OCI-LY3 (cell line): ENCODE measurements around the gene TFCP2L1.

ENCODE experiments used
- H2AFZ ChIP-seq: fragments of 200-600, 300-600 bp; shearing (Covaris generic); 2 replicates; pipeline ENCODE4 v1.6.0; 2014; ENCODE audit warnings: antibody characterized with exemption, low read depth, low read length
- H3K27ac ChIP-seq: fragments of 200-600, 300-600 bp; sonication (generic); 2 replicates; pipeline ENCODE4 v1.5.1; 2014; ENCODE audit warnings: mild to moderate bottlenecking, low read length, moderate library complexity, mixed read lengths
- H3K27me3 ChIP-seq: fragments of 200-600, 300-600 bp; sonication (generic); 2 replicates; pipeline ENCODE4 v1.6.1; 2014; ENCODE audit warnings: low read depth, low read length, mixed read lengths
- H3K36me3 ChIP-seq: fragments of 200-600, 300-600 bp; sonication (generic); replicated peaks from 2 replicates; pipeline ENCODE3; 2014; ENCODE audit warnings: low read depth, low read length, mixed read lengths
- H3K4me1 ChIP-seq: fragments of 300-600, 200-600 bp; sonication (generic); 2 replicates; pipeline ENCODE4 v1.6.1; 2014; ENCODE audit warnings: low read length, mixed read lengths
- H3K4me2 ChIP-seq: fragments of 200-600, 300-600 bp; sonication (generic); 2 replicates; pipeline ENCODE4 v1.6.1; 2014; ENCODE audit warnings: low read length, mixed read lengths
- H3K4me3 ChIP-seq: fragments of 300-600, 200-600 bp; sonication (generic); 2 replicates; pipeline ENCODE4 v1.5.1; 2014; ENCODE audit warnings: antibody characterized with exemption, mild to moderate bottlenecking, low read length, moderate library complexity
- H3K79me2 ChIP-seq: fragments of 300-600, 200-600 bp; shearing (Covaris generic); 2 replicates; pipeline ENCODE4 v1.6.1; 2014; ENCODE audit warnings: mild to moderate bottlenecking, low read length, mixed read lengths
- H3K9ac ChIP-seq: fragments of 300-600, 200-600 bp; shearing (Covaris generic); 2 replicates; pipeline ENCODE4 v1.6.0; 2014; ENCODE audit warnings: mild to moderate bottlenecking, low read length, moderate library complexity
- H3K9me3 ChIP-seq: fragments of 200-600, 300-600 bp; shearing (Covaris generic); 2 replicates; pipeline ENCODE4 v1.6.1; 2014; ENCODE audit warnings: low read length, mixed read lengths; ENCODE audit not compliant: insufficient read depth
- H4K20me1 ChIP-seq: fragments of 200-600, 300-600 bp; sonication (generic); 2 replicates; pipeline ENCODE4 v1.6.1; 2016; ENCODE audit warnings: low read length, mixed read lengths; ENCODE audit not compliant: insufficient read depth
- CTCF ChIP-seq: fragments of 200-600, 300-600 bp; sonication (generic); IDR thresholded peaks from 2 replicates; pipeline ENCODE4 v1.5.1; 2014; ENCODE audit warnings: antibody characterized with exemption, low read length, low read depth
- EZH2phosphoT487 ChIP-seq: fragments of 200-600 bp; shearing (Covaris generic); IDR thresholded peaks from 2 replicates; pipeline ENCODE4 v1.6.1; 2018; ENCODE audit warnings: antibody characterized with exemption, mixed run types, low read depth

TFCP2L1 gene

DNA sequence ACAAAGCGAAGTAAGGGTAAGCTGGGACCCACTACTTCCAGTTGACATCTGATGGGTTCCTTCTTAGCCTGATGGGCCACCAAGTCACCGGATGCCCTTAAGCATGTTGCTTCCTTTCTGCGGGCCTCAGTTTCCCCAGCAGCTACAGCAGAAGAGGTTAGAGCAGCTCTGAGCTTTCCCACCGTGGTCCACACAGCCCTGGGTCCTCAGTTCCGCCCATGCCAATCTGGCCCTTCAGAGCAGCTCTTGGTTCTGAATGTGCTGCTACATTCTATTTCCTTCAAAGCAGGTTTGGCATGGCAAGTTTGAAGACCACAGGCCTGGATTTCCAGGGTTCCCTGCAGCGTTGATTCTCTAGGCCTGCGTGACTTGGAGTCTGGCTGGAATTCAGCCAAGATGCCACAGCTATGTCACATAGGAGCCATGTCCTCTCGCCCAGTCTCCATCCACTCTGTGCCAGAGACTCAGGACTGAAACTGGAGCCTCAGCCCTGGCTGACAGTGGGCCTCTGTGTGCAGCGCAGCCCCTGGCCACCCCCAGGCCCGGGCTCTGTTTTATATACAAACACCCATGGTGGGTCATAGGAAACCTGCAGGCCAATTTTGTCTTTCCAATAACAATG lies 79.6 kb downstream of the TFCP2L1 start:
- H3K4me2 ChIP-seq, result no peak overlapping the region
- no peak overlapping the region for H3K27ac ChIP-seq
- H4K20me1 ChIP-seq, result no peaks in the 10 kb centered on the region
- TF ChIP-seq EZH2phosphoT487 (no peak), CTCF (no peak)
- H3K9ac ChIP-seq, result no peak overlapping the region
- H3K27me3 ChIP-seq, result no peaks in the 10 kb centered on the region
- H3K4me3 ChIP-seq, result no peak overlapping the region
- no peaks in the 10 kb centered on the region for H3K36me3 ChIP-seq
- no peaks in the 10 kb centered on the region for H3K79me2 ChIP-seq
- H3K9me3 ChIP-seq, result no peaks in the 10 kb centered on the region
- peaks cover 3% of the 10 kb centered on the region; the same call in 1 of the 2 replicates for H3K4me1 ChIP-seq
- no peak overlapping the region for H2AFZ ChIP-seq

GRCh38 chr2:121203591-121204249 lies 81.3 kb downstream of the TFCP2L1 start:
- no peak for TF ChIP-seq CTCF
- no peak for TF ChIP-seq EZH2phosphoT487
- H3K4me1 ChIP-seq, result peaks cover 3% of the 10 kb centered on the region; the same call in 1 of the 2 replicates
- H2AFZ ChIP-seq, result no peak overlapping the region
- no peak overlapping the region for H3K4me3 ChIP-seq
- no peaks in the 10 kb centered on the region for H4K20me1 ChIP-seq
- H3K9ac ChIP-seq, result no peak overlapping the region
- H3K79me2 ChIP-seq, result no peaks in the 10 kb centered on the region
- H3K4me2 ChIP-seq, result no peak overlapping the region
- H3K27ac ChIP-seq, result no peak overlapping the region
- no peaks in the 10 kb centered on the region for H3K36me3 ChIP-seq
- H3K9me3 ChIP-seq, result no peaks in the 10 kb centered on the region
- no peaks in the 10 kb centered on the region for H3K27me3 ChIP-seq

DNA sequence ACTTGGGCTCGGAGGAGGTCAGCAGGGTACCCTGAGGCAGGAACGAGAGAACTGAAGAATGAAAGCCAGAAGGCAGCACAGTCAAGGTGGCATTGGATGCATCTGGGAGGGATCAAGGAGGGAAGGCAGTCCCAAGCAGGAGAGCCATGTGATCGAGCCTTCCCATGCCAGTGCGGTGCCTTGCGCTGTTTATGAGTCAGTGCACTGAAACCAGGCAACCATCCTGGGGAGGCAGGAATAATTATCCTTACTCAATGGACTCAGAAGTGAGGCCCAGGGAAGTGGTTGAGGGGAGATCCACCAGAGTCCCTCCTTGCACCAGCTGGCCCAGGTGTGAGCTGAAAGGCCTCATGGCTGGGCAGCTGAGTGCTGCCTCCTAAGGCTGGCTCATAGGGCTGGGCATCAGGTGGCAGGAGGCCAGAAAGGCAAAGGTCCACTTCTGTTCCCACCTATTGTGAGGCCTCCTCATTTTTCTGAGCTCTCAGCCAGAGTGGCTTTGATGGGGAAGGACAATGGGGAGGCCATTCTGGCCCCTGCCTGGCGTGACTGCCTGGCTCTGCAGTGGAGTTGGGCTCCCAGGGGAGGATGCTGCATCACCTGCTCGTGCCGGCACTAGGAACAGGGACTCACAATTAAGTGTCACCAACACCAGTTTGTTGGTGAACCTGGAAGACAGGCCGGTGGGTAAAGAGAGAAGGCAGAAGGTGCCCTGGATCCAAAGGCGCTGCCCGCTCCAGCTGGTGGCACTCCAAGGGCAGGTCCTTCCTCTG lies 82.3 kb downstream of the TFCP2L1 start:
- H3K27ac ChIP-seq, result no peak overlapping the region
- no peaks in the 10 kb centered on the region for H4K20me1 ChIP-seq
- TF ChIP-seq CTCF (no peak), EZH2phosphoT487 (no peak)
- H3K36me3 ChIP-seq, result no peaks in the 10 kb centered on the region
- H3K4me1 ChIP-seq, result peaks cover 3% of the 10 kb centered on the region; the same call in 1 of the 2 replicates
- no peak overlapping the region for H3K4me2 ChIP-seq
- H3K27me3 ChIP-seq, result no peaks in the 10 kb centered on the region
- H3K9me3 ChIP-seq, result no peaks in the 10 kb centered on the region
- H2AFZ ChIP-seq, result no peak overlapping the region
- H3K9ac ChIP-seq, result no peak overlapping the region
- H3K4me3 ChIP-seq, result no peak overlapping the region
- H3K79me2 ChIP-seq, result no peaks in the 10 kb centered on the region

GRCh38 chr2:121201796-121202195 lies 83.2 kb downstream of the TFCP2L1 start:
- Histone ChIP-seq H4K20me1 (no peaks in the 10 kb centered on the region), H3K4me3 (no peak overlapping the region), H3K79me2 (no peaks in the 10 kb centered on the region), H3K9me3 (no peaks in the 10 kb centered on the region), H3K36me3 (no peaks in the 10 kb centered on the region), H3K9ac (no peak overlapping the region), H2AFZ (no peak overlapping the region), H3K27ac (no peak overlapping the region), H3K4me2 (no peak overlapping the region), H3K4me1 (peaks cover 3% of the 10 kb centered on the region; the same call in 1 of the 2 replicates), H3K27me3 (no peaks in the 10 kb centered on the region)
- no peak for TF ChIP-seq CTCF
- no peak for TF ChIP-seq EZH2phosphoT487
